Parathyroid adenoma (tissue), 2 donors: ENCODE measurements around the gene RFLNA.

Experiments
- H2AFZ ChIP-seq: fragments of 300-600 bp; sonication (generic); one replicate; pipeline ENCODE4 v1.7.0; 2017; ENCODE audit warnings: antibody characterized with exemption, mild to moderate bottlenecking
- H3K27ac ChIP-seq: fragments of 300-600 bp; sonication (generic); one replicate; pipeline ENCODE4 v1.7.0; 2017
- H3K27me3 ChIP-seq: fragments of 300-600 bp; sonication (generic); one replicate; pipeline ENCODE4 v1.7.0; 2017; ENCODE audit warnings: low read length; ENCODE audit not compliant: control insufficient read depth, insufficient read depth
- H3K36me3 ChIP-seq: fragments of 300-600 bp; sonication (generic); one replicate; pipeline ENCODE4 v1.7.0; 2017; ENCODE audit warnings: low read length; ENCODE audit not compliant: control insufficient read depth, insufficient read depth
- H3K4me1 ChIP-seq: fragments of 300-600 bp; sonication (generic); one replicate; pipeline ENCODE4 v1.7.0; 2017; ENCODE audit warnings: control low read depth
- H3K4me2 ChIP-seq: fragments of 300-600 bp; sonication (generic); one replicate; pipeline ENCODE4 v1.7.0; 2017; ENCODE audit warnings: low read length
- H3K4me3 ChIP-seq: fragments of 300-600 bp; sonication (generic); one replicate; pipeline ENCODE4 v1.7.0; 2017; ENCODE audit warnings: low read depth, low read length
- H3K79me2 ChIP-seq: fragments of 300-600 bp; sonication (generic); one replicate; pipeline ENCODE4 v1.7.0; 2017; ENCODE audit warnings: control low read depth
- H3K9ac ChIP-seq: fragments of 300-600 bp; sonication (generic); one replicate; pipeline ENCODE4 v1.7.0; 2017; ENCODE audit warnings: mild to moderate bottlenecking
- H3K9me3 ChIP-seq: fragments of 300-600 bp; sonication (generic); one replicate; pipeline ENCODE4 v1.7.0; 2017; ENCODE audit warnings: low read length; ENCODE audit not compliant: control insufficient read depth
- CTCF ChIP-seq: fragments of 300-600 bp; sonication (generic); IDR thresholded peaks from one replicate; pipeline ENCODE4 v1.7.0; 2017; ENCODE audit warnings: antibody characterized with exemption, mild to moderate bottlenecking
- donor health status: primary hyperparathyroidism.

RFLNA gene

GRCh38 chr12:124350491-124350890 is 55.6 kb downstream of the RFLNA start:
- H3K27me3 ChIP-seq, result no peaks in the 10 kb centered on the region
- no peak overlapping the region for H3K9ac ChIP-seq
- no peaks in the 10 kb centered on the region for H3K9me3 ChIP-seq
- H3K36me3 ChIP-seq, result no peaks in the 10 kb centered on the region
- H3K4me1 ChIP-seq, result no peaks in the 10 kb centered on the region
- no peak overlapping the region for H2AFZ ChIP-seq
- H3K4me3 ChIP-seq, result no peak overlapping the region
- H3K79me2 ChIP-seq, result peaks cover 8% of the 10 kb centered on the region
- no peak overlapping the region for H3K27ac ChIP-seq
- TF ChIP-seq CTCF, result no peak
- H3K4me2 ChIP-seq, result no peak overlapping the region

- Histone ChIP-seq H3K4me3 (no peak overlapping the region), H3K4me2 (no peak overlapping the region), H3K27ac (no peak overlapping the region), H3K9ac (no peak overlapping the region), H3K9me3 (no peaks in the 10 kb centered on the region), H3K36me3 (no peaks in the 10 kb centered on the region), H3K27me3 (no peaks in the 10 kb centered on the region), H3K4me1 (no peaks in the 10 kb centered on the region), H3K79me2 (peaks cover 8% of the 10 kb centered on the region), H2AFZ (no peak overlapping the region)
- no peak for TF ChIP-seq CTCF
Measured at GRCh38 chr12:124351422-124351821, 56.5 kb downstream of the RFLNA start.

- H3K4me2 ChIP-seq, result no peak overlapping the region
- H3K9me3 ChIP-seq, result no peaks in the 10 kb centered on the region
- H3K9ac ChIP-seq, result no peak overlapping the region
- no peak overlapping the region for H3K4me3 ChIP-seq
- TF ChIP-seq CTCF, result no peak
- no peak overlapping the region for H2AFZ ChIP-seq
- no peaks in the 10 kb centered on the region for H3K36me3 ChIP-seq
- H3K4me1 ChIP-seq, result no peaks in the 10 kb centered on the region
- no peak overlapping the region for H3K27ac ChIP-seq
- H3K27me3 ChIP-seq, result no peaks in the 10 kb centered on the region
- peaks cover 8% of the 10 kb centered on the region for H3K79me2 ChIP-seq
Measured at GRCh38 chr12:124352257-124352656, 57.4 kb downstream of the RFLNA start.

GRCh38 chr12:124352839-124353238 is 57.9 kb downstream of the RFLNA start:
- Histone ChIP-seq H3K4me1 (no peaks in the 10 kb centered on the region), H3K79me2 (peaks cover 4% of the 10 kb centered on the region), H3K9me3 (no peaks in the 10 kb centered on the region), H3K9ac (no peak overlapping the region), H3K36me3 (no peaks in the 10 kb centered on the region), H3K4me3 (no peak overlapping the region), H3K27me3 (no peaks in the 10 kb centered on the region), H2AFZ (no peak overlapping the region), H3K27ac (no peak overlapping the region), H3K4me2 (no peak overlapping the region)
- TF ChIP-seq CTCF, result no peak

GRCh38 chr12:124354400-124354799 is 59.5 kb downstream of the RFLNA start:
- Histone ChIP-seq H2AFZ (no peak overlapping the region), H3K4me2 (no peak overlapping the region), H3K4me1 (peaks cover 10% of the 10 kb centered on the region), H3K27ac (no peak overlapping the region), H3K4me3 (no peak overlapping the region), H3K79me2 (peaks cover 4% of the 10 kb centered on the region), H3K9me3 (no peaks in the 10 kb centered on the region), H3K27me3 (no peaks in the 10 kb centered on the region), H3K9ac (no peak overlapping the region), H3K36me3 (no peaks in the 10 kb centered on the region)
- TF ChIP-seq CTCF, result no peak
